Measurements from ENCODE around the gene TUBA3E.
"Not testable (repeated sequence)": the region's sequence is repeated elsewhere in the genome, so short reads cannot be mapped to it uniquely, and the experiment has no call there.

TUBA3E gene

GRCh38 chr2:130162486-130162885 is 35.8 kb downstream of the TUBA3E start:
- not testable (repeated sequence) for DNase-seq (ENCODE audit: low read depth, low spot score)

GRCh38 chr2:130160838-130161705 is 37.2 kb downstream of the TUBA3E start:
- not testable (repeated sequence) for DNase-seq (ENCODE audit: low read depth, low spot score)

- DNase-seq (ENCODE audit: low read depth, low spot score): no peak
Measured at GRCh38 chr2:130160131-130160530, 38.1 kb downstream of the TUBA3E start.

GRCh38 chr2:130159376-130159775 is 38.9 kb downstream of the TUBA3E start:
- DNase-seq (ENCODE audit: low read depth, low spot score): not testable (repeated sequence)

- DNase-seq (ENCODE audit: low read depth, low spot score): no peak
Measured at GRCh38 chr2:130158631-130159030, 39.6 kb downstream of the TUBA3E start.

GRCh38 chr2:130157825-130158514 is 40.3 kb downstream of the TUBA3E start:
- not testable (repeated sequence) for DNase-seq (ENCODE audit: low read depth, low spot score)

GRCh38 chr2:130157354-130157753 is 40.9 kb downstream of the TUBA3E start:
- DNase-seq (ENCODE audit: low read depth, low spot score): not testable (repeated sequence)

- no peak for DNase-seq (ENCODE audit: low read depth, low spot score)
Measured at GRCh38 chr2:130156624-130157004, 41.6 kb downstream of the TUBA3E start.

- not testable (repeated sequence) for DNase-seq (ENCODE audit: low read depth, low spot score)
Measured at GRCh38 chr2:130155956-130156623, 42.1 kb downstream of the TUBA3E start.

- DNase-seq (ENCODE audit: low read depth, low spot score): no peak
Measured at GRCh38 chr2:130154773-130155765, 43.2 kb downstream of the TUBA3E start.

- not testable (repeated sequence) for DNase-seq (ENCODE audit: low read depth, low spot score)
Measured at GRCh38 chr2:130154423-130154770, 43.8 kb downstream of the TUBA3E start.

GRCh38 chr2:130153721-130154422 is 44.4 kb downstream of the TUBA3E start:
- DNase-seq (ENCODE audit: low read depth, low spot score): not testable (repeated sequence)

GRCh38 chr2:130152816-130153595 is 45.2 kb downstream of the TUBA3E start:
- no peak for DNase-seq (ENCODE audit: low read depth, low spot score)

GRCh38 chr2:130152136-130152815 is 46.0 kb downstream of the TUBA3E start:
- not testable (repeated sequence) for DNase-seq (ENCODE audit: low read depth, low spot score)

GRCh38 chr2:130151145-130151512 is 47.1 kb downstream of the TUBA3E start:
- not testable (repeated sequence) for DNase-seq (ENCODE audit: low read depth, low spot score)

GRCh38 chr2:130150181-130151144 is 47.8 kb downstream of the TUBA3E start:
- DNase-seq (ENCODE audit: low read depth, low spot score): no peak

- DNase-seq (ENCODE audit: low read depth, low spot score): not testable (repeated sequence)
Measured at GRCh38 chr2:130148515-130148914, 49.7 kb downstream of the TUBA3E start.

- DNase-seq (ENCODE audit: low read depth, low spot score): not testable (repeated sequence)
Measured at GRCh38 chr2:130145006-130145414, 53.2 kb downstream of the TUBA3E start, which contains the start of gene CCDC74B. TSS of gene CCDC74B (minus strand) at chr2:130145112. CDS start at chr2:130144996, 116 bp downstream.

All from brain pericyte (primary cell).